OCI-LY1 (cell line): Measurements from ENCODE around the gene PANK4.

Source experiments
- H2AFZ ChIP-seq: fragments of 200-600 bp; sonication (generic), shearing (Covaris generic); 2 replicates; pipeline ENCODE4 v1.6.0; 2014; ENCODE audit warnings: antibody characterized with exemption, mild to moderate bottlenecking, low read length
- H3F3A ChIP-seq: fragments of 200-600 bp; sonication (generic), shearing (Covaris generic); 2 replicates; pipeline ENCODE4 v1.6.0; 2014; ENCODE audit warnings: mild to moderate bottlenecking, antibody characterized with exemption, low read length, moderate library complexity; ENCODE audit not compliant: insufficient read depth
- H3K27ac ChIP-seq: fragments of 200-600 bp; sonication (generic); 2 replicates; pipeline ENCODE4 v1.5.1; 2014; ENCODE audit warnings: low read length, mixed run types, mild to moderate bottlenecking, low read depth; ENCODE audit not compliant: poor library complexity, severe bottlenecking
- H3K27me3 ChIP-seq: fragments of 200-600 bp; sonication (generic); 2 replicates; pipeline ENCODE4 v1.6.0; 2014; ENCODE audit warnings: antibody characterized with exemption, mild to moderate bottlenecking, low read length, moderate library complexity; ENCODE audit not compliant: insufficient read depth
- H3K36me3 ChIP-seq: fragments of 200-600 bp; sonication (generic); 2 replicates; pipeline ENCODE4 v1.6.1; 2014; ENCODE audit warnings: mild to moderate bottlenecking, antibody characterized with exemption, low read length, moderate library complexity, mixed read lengths; ENCODE audit not compliant: insufficient read depth
- H3K4me1 ChIP-seq: fragments of 200-600 bp; sonication (generic); 2 replicates; pipeline ENCODE4 v1.5.1; 2014; ENCODE audit warnings: mild to moderate bottlenecking, low read length, moderate library complexity; ENCODE audit not compliant: insufficient read depth, severe bottlenecking
- H3K4me2 ChIP-seq: fragments of 200-600 bp; sonication (generic), shearing (Covaris generic); 2 replicates; pipeline ENCODE4 v1.6.1; 2014; ENCODE audit warnings: low read length
- H3K4me3 ChIP-seq: fragments of 200-600 bp; sonication (generic); 2 replicates; pipeline ENCODE4 v1.5.1; 2014; ENCODE audit warnings: low read length, low read depth, mild to moderate bottlenecking, mixed read lengths; ENCODE audit not compliant: poor library complexity, severe bottlenecking
- H3K79me2 ChIP-seq: fragments of 200-600 bp; shearing (Covaris generic); 2 replicates; pipeline ENCODE4 v1.6.1; 2016; ENCODE audit warnings: mixed run types, low read length, mixed read lengths; ENCODE audit not compliant: insufficient read depth
- H3K9ac ChIP-seq: fragments of 200-600 bp; sonication (generic), shearing (Covaris generic); 2 replicates; pipeline ENCODE4 v1.6.1; 2014; ENCODE audit warnings: mild to moderate bottlenecking, low read length, mixed read lengths
- H3K9me2 ChIP-seq: fragments of 200-600 bp; sonication (generic), shearing (Covaris generic); 2 replicates; pipeline ENCODE4 v1.6.1; 2014; ENCODE audit warnings: low read depth, mild to moderate bottlenecking, low read length, mixed read lengths
- H3K9me3 ChIP-seq: fragments of 200-600 bp; shearing (Covaris generic); 2 replicates; pipeline ENCODE4 v1.6.1; 2014; ENCODE audit warnings: low read length, mixed read lengths
- H4K20me1 ChIP-seq: fragments of 200-600 bp; sonication (generic), shearing (Covaris generic); 2 replicates; pipeline ENCODE4 v1.6.0; 2016; ENCODE audit warnings: mild to moderate bottlenecking, low read length; ENCODE audit not compliant: insufficient read depth
- EZH2 ChIP-seq: fragments of 200-600 bp; sonication (generic), shearing (Covaris generic); IDR thresholded peaks from 2 replicates; pipeline ENCODE4 v1.8.0; 2017; ENCODE audit warnings: borderline replicate concordance, mixed run types, mild to moderate bottlenecking, antibody characterized with exemption, low read length, moderate library complexity, mixed read lengths
- TF ChIP-seq, protein P1 (sequence below): fragments of 200-600 bp; sonication (generic), shearing (Covaris generic); IDR thresholded peaks from 2 replicates; pipeline ENCODE4 v1.5.1; 2017; ENCODE audit warnings: mild to moderate bottlenecking, antibody characterized with exemption, low read length, moderate library complexity, mixed read lengths

PANK4 gene

GRCh38 chr1:2558861-2559260 is 32.5 kb upstream of the PANK4 start:
- TF ChIP-seq EZH2, result no peak
- TF ChIP-seq, protein P1, sequence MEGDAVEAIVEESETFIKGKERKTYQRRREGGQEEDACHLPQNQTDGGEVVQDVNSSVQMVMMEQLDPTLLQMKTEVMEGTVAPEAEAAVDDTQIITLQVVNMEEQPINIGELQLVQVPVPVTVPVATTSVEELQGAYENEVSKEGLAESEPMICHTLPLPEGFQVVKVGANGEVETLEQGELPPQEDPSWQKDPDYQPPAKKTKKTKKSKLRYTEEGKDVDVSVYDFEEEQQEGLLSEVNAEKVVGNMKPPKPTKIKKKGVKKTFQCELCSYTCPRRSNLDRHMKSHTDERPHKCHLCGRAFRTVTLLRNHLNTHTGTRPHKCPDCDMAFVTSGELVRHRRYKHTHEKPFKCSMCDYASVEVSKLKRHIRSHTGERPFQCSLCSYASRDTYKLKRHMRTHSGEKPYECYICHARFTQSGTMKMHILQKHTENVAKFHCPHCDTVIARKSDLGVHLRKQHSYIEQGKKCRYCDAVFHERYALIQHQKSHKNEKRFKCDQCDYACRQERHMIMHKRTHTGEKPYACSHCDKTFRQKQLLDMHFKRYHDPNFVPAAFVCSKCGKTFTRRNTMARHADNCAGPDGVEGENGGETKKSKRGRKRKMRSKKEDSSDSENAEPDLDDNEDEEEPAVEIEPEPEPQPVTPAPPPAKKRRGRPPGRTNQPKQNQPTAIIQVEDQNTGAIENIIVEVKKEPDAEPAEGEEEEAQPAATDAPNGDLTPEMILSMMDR, result no peak
- peaks cover 12% of the 10 kb centered on the region for H3K4me1 ChIP-seq
- H3K27me3 ChIP-seq, result no peaks in the 10 kb centered on the region
- no peaks in the 10 kb centered on the region for H3K36me3 ChIP-seq
- no peaks in the 10 kb centered on the region for H4K20me1 ChIP-seq
- no peak overlapping the region for H3K4me3 ChIP-seq
- no peaks in the 10 kb centered on the region for H3F3A ChIP-seq
- H3K4me2 ChIP-seq, result no peak overlapping the region
- H3K9ac ChIP-seq, result no peak overlapping the region
- no peak overlapping the region for H3K27ac ChIP-seq
- H2AFZ ChIP-seq, result no peak overlapping the region
- no peaks in the 10 kb centered on the region for H3K9me2 ChIP-seq
- H3K79me2 ChIP-seq, result no peaks in the 10 kb centered on the region
- no peaks in the 10 kb centered on the region for H3K9me3 ChIP-seq

- H3K9ac ChIP-seq, result no peak overlapping the region
- no peak overlapping the region for H3K4me2 ChIP-seq
- no peaks in the 10 kb centered on the region for H3K36me3 ChIP-seq
- H3K4me3 ChIP-seq, result no peak overlapping the region
- TF ChIP-seq, protein P1, result no peak
- no peak for TF ChIP-seq EZH2
- peaks cover 12% of the 10 kb centered on the region for H3K4me1 ChIP-seq
- no peak overlapping the region for H2AFZ ChIP-seq
- H3K79me2 ChIP-seq, result no peaks in the 10 kb centered on the region
- H3K9me3 ChIP-seq, result no peaks in the 10 kb centered on the region
- no peak overlapping the region for H3K27ac ChIP-seq
- no peaks in the 10 kb centered on the region for H4K20me1 ChIP-seq
- H3F3A ChIP-seq, result no peaks in the 10 kb centered on the region
- no peaks in the 10 kb centered on the region for H3K27me3 ChIP-seq
- H3K9me2 ChIP-seq, result no peaks in the 10 kb centered on the region
Observed at GRCh38 chr1:2558420-2558819, 32.0 kb upstream of the PANK4 start.

DNA sequence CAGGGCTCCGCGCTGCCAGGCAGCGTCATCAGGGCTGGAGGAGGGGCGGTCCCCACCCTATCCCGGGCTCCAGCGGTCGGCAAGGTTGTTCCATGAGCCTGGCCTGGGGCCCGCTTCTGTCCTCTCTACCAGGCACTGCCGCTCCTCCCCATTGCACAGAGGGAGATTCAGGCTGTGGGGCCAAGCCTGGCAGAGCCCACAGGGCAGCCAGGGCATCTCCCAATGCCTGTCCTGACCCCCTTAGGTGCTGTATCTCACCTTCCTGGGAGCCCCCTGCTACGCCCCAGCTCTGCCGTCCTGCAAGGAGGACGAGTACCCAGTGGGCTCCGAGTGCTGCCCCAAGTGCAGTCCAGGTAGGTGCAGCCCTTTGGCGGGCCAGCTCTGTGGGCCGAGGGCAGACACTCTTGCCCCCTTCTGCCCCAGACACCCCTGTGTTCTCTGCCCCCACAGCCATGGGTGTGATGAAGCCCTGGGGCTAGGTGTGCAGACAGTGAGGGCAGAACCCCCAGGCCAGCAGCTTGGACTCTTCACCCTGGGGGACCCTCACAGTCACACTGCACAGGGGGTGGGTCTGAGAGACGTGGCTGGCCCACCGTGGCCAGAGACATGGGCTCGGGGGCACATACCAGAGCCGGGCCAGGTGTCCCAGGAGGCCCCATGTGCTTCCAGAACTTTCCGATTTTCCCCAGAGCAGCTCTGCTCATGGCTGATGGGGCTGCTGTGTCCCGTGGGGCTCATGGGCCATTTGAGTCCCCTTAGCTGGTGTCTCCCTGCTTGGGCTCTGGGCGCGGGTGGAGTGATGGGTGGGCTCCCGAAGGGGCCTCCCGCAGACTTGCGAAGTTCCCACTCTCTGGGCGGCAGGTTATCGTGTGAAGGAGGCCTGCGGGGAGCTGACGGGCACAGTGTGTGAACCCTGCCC is 31.3 kb upstream of the PANK4 start:
- Histone ChIP-seq H3K4me2 (no peak overlapping the region), H3K4me3 (no peak overlapping the region), H2AFZ (no peak overlapping the region), H3K27me3 (no peaks in the 10 kb centered on the region), H3K9ac (no peak overlapping the region), H3K36me3 (no peaks in the 10 kb centered on the region), H3K79me2 (no peaks in the 10 kb centered on the region), H3K4me1 (peaks cover 12% of the 10 kb centered on the region), H3K27ac (no peak overlapping the region), H3F3A (no peaks in the 10 kb centered on the region), H3K9me3 (no peaks in the 10 kb centered on the region), H4K20me1 (no peaks in the 10 kb centered on the region), H3K9me2 (no peaks in the 10 kb centered on the region)
- no peak for TF ChIP-seq EZH2
- TF ChIP-seq, protein P1, result no peak
